Kidney capillary endothelial cell (primary cell): ENCODE results near the gene CCDC85C.

ENCODE experiments used
- DNase-seq: peaks from one replicate; pipeline ENCODE4 v3.0.0-alpha.2; 2018; ENCODE audit warnings: low spot score

Gene CCDC85C

GRCh38 chr14:99605299-99605961 lies 1.4 kb upstream of the CCDC85C start:
- DNase-seq: no peak

DNA sequence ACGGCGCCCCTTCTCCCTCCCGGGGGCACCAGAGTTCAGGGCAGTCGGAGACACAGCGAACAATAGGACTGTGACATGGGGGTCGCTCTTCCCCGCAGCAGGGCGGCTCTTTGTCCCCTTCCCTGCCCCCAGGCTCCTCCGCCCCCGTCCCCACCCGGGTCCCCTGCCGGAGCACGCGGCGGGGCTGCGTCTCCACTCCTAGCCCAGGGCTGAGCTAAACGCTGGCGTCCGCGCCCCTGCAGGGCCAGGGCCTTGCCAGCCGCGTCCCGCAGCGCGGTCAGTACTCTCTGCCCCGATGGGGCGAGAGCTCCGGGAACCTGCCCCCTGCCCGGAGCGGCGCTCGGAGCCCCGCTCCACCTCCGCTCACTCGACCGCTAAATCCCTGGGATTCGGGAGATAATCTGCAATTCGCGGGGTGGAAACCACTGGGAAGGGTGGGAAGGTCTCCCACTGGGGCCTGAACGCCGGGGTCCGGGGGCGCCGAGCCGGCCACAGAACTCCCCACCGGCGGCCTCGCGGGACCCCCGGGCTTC lies 825 bp upstream of the CCDC85C start:
- no peak for DNase-seq

DNA sequence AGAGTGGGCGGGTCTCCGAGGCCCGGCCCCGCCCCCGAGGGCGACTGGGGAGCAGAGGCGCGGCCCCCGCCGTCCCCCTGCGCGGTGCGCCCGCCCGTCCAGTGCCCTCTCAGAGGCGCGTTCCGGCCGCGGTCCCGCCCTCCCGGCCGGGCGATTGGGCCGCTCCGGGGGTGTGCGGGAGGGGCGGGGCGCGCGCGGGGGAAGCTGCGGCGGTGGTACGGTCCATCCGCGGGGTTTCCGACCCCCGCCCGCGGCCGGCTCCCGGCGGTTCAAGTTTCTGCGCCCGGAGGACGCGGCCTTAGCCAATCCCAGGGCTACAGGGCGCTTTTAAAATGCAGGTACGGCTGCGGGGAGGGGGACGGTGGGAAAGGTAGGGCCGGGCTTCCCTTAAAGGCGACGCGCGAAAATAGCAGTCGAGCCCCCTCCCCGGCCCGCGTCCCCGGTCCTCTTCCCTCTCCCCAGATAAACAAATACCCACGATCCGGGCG lies 315 bp upstream of the CCDC85C start:
- DNase-seq: peak; percentile 89

GRCh38 chr14:99602788-99603415 lies 1.1 kb downstream of the CCDC85C start:
- DNase-seq: no peak

DNA sequence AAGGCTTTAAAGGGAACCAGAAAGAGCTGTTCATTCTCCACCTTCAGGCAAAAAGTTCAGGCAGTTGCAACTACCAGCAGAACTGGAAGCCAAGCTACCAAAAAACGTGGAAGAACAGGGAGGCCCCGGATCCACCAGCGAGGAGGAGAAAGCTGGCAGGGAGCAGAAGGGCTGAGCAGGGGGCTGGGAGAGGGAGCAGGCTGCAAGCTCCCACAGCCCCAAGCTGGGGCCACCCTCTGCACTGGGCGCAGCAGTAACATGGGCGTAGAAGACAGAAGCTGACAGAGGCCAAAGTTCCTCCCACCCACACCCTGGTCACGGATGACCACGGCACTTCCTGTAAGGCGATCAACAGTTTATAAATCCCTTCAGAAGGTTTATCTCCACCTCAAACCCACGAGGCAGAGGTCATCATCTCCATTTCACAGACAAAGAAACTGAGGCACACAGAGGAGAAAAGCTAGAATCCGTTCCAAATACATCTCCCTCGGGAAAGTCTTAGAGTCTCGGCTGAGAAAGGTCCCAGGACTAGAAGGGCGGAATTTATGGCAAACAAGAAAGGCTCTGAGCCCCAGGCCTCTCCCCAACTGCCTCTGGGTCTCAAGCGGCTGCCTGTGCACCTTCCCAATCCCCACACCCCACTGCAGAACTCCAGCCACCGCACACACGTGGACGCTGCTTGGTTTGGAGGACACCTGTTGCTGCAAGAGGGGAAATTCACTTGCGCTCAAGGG lies 1.8 kb downstream of the CCDC85C start:
- DNase-seq: no peak

DNA sequence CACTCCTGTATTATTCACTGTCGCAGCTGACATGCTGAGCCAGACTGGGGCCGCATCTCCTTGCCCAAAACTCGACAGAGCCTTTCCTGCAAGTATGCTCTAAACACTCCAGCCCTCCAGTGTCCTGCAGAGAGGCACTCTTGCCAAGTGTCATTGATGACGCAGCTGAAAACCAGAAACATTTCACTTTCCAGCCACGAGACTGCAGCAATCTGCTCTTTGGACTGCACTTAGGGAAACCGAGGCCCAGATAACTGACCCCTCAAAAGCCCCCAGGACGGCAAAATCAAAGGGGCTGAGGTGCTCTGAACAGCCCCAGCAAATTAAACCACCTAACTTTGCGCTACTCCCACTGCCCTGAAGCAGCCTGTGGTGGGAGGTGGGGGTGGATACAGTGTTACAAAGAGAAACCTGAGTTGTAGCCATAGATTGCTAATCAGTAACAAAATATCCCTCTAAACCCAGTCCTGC lies 2.6 kb downstream of the CCDC85C start:
- DNase-seq: no peak

DNA sequence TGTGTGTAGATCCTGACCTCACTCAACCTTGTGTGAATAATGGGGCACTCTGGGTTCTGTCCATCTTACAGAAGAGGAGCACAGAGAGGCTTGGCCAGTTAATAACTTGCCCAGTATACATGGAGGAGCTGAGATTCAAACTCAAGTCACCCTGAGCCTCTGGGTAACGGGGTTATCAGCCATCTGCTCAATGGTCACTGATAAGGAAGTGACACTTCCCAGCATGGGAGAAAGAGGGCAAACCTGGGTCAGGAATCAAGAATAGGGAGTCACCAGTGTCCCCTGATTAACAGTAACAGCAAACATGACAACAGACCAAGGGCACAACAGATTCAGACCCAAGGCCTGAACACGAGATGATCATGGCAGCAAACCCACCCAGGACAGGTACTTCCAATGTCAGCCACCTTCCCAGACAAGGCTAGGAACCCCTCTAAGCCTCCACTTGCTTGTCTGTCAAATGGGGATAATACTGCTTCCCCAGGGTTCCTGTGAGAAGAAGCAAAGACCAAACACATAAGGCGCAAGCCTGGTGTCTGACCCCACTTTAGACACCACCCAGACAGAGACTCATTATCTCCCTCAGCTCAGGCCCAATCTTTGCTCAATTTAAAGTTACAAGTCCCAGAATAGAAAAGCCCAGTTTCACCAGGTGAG lies 3.6 kb downstream of the CCDC85C start:
- no peak for DNase-seq

GRCh38 chr14:99599393-99599792 lies 4.6 kb downstream of the CCDC85C start:
- no peak for DNase-seq

GRCh38 chr14:99598774-99599173 lies 5.2 kb downstream of the CCDC85C start:
- DNase-seq: no peak

DNA sequence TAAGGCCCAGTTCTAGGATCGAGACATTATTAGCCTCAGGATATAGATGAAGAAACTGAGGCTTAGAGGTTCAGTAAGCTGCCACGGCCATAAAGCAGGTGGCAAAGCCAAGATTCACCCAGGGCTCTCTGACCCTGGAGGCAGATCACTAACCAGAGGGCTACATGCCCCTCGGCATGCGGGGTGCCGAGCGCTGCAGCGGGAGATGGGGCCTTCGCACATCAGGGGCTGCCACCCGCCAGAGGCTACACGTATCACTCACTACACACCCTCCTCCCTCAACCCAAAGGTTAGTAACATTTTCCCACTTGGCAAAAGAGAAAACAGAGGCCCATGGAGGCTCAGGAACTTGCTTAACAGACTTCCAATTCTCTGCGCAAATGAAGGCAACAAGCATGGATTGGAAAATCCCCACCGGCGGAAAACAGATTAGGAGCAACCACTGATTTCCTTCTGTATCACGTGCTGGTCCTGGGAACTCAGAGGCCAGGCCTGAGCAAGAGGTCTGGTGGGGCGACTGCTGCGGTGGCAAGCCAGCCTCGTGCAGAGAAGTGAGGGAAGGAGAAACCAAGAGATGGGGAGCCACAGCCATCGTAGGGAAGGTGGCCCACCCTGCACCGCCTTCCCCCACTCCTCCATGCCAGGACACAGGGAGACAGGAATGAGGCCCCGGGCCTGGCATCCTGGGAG lies 6.0 kb downstream of the CCDC85C start:
- no peak for DNase-seq

DNA sequence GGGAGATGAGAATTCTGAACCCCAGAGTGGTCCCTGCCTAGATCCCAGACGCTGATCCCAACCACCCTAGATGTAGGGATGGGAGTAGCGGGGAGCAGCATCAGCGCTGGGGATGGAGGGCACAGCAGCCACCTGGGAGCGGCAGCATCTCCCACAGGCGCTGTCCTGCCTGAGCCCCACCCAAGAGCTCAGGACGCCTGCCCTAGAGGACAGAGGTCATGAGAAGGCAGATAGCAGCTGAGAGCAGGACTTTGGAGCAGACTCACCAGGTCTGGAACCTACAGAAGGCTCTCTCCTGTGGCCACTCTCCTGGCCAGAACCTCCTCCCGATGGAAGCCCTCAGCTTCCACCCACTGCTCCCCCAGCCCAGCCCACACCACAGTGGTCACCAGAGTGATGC lies 7.2 kb downstream of the CCDC85C start:
- DNase-seq: no peak

DNA sequence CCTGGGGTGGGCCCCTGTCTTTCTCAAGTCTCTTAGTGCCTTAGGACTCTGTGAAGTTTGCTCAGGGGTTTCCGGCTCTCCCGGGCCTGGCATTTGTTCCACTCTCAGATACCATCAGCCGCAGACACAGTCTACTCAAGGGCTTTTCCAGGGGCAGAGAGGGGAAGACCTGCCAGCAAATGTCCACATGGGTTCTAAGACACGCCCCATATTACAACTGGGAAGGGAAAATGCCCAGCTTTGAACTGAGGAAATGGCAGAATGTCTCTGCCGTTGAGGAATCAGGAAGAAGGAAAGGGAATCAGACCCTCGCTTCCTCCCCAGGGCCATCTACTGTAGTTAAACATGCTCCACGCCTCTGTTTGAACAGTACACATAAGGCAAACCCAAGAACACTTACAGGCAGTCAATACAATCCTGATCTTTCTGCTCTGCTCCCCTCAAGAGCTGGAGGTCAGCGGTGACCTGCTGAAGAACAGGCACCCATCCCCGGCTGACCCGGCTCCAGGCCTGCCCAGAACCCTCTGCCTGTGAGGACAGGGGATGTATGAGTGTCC lies 7.9 kb downstream of the CCDC85C start:
- peak; percentile 56 for DNase-seq

GRCh38 chr14:99595524-99595923 lies 8.5 kb downstream of the CCDC85C start:
- no peak for DNase-seq

DNA sequence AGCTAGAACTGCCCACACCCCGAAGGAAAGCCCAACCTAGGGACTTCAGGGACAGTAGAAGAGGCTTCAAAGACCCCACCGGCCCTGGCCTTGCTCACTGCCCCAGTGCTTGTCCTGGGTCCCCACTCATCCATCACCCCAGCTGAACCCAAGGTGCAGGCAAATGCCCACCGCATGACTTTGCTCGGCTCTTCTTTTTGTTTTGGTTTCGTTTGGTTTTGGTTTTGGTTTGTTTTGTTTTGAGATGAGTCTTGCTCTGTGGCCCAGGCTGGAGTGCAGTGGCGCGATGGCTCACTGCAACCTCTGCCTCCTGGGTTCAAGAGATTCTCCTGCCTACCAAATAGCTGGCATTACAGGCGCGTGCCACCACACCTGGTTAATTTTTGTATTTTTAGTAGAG lies 9.0 kb downstream of the CCDC85C start:
- no peak for DNase-seq

DNA sequence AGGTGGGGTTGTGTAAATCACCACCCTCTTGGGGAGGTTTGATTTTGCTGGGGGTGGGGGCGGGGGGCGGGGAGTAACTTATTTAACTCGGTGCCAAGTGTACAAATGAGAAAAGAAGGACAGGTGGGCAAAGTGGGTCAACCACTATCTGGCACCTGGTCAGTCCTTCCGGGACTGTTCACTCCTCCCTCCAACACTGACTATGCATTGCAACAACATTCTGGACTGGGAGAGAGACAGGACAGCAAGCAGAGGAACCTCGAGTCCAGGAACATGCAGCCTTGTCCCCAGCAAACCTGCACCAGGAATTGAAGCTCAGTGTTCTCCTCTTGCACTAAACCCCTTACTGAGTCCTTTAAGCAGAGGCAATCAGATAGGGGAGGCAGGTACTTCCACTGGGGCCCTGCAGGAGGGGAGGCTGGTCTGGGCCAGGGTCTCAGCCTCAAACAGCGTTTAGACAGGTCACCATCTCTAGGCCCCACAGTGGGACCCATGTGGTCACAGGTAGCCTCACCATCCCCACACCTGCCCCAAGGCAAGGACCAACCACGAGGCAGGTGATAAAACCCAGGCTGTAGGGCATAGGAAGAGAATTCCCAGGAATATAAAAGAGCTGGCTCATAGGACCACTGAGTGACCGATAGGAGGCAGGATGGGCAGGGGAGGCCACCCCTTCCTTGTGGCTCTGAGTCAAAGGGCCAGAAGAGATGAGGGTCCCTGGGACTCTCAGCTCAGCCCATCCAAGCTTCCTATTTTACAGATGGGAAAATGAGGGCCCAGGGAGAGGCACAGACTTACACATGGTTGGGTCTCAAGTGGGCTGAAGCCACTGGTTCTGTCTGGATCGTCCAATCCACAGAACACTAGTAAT lies 9.8 kb downstream of the CCDC85C start:
- no peak for DNase-seq

GRCh38 chr14:99592933-99593753 lies 10.9 kb downstream of the CCDC85C start:
- DNase-seq: no peak

GRCh38 chr14:99592394-99592793 lies 11.6 kb downstream of the CCDC85C start:
- DNase-seq: no peak

GRCh38 chr14:99590746-99591555 lies 13.1 kb downstream of the CCDC85C start:
- peak; percentile 64 for DNase-seq
